HEK293 (cell line): Measurements from ENCODE around the gene FCER2.

ENCODE experiments used
- BCL11A ChIP-seq: fragments of 450-650 bp; formaldehyde crosslinking; IDR thresholded peaks from 2 replicates; pipeline ENCODE4 v1.5.1; 2016; ENCODE audit warnings: low read depth, missing biosample characterization, missing genetic modification characterization
- CTCF ChIP-seq: fragments of 450-650 bp; formaldehyde crosslinking; IDR thresholded peaks from 2 replicates; pipeline ENCODE4 v1.5.1; 2016; ENCODE audit warnings: missing biosample characterization, missing genetic modification characterization
- KLF10 ChIP-seq: fragments of 450-650 bp; IDR thresholded peaks from 2 replicates; pipeline ENCODE4 v1.5.1; 2018; ENCODE audit warnings: missing biosample characterization, mild to moderate bottlenecking, missing genetic modification characterization
- MEIS1 ChIP-seq: sonication (generic); formaldehyde crosslinking; IDR thresholded peaks from 2 replicates; pipeline ENCODE4 v1.8.1; 2022; ENCODE audit warnings: missing genetic modification reagents, mild to moderate bottlenecking, borderline replicate concordance
- RBAK ChIP-seq: fragments of 450-650 bp; formaldehyde crosslinking; IDR thresholded peaks from 2 replicates; pipeline ENCODE4 v1.5.1; 2016; ENCODE audit warnings: missing biosample characterization, missing genetic modification characterization
- YY1 ChIP-seq: fragments of 450-650 bp; formaldehyde crosslinking; IDR thresholded peaks from 2 replicates; pipeline ENCODE4 v1.5.1; 2018; ENCODE audit warnings: missing biosample characterization, missing genetic modification characterization
- ZNF114 ChIP-seq: fragments of 450-650 bp; formaldehyde crosslinking; IDR thresholded peaks from 2 replicates; pipeline ENCODE4 v1.5.0; 2017; ENCODE audit warnings: missing biosample characterization, missing genetic modification characterization
- ZNF501 ChIP-seq: fragments of 450-650 bp; formaldehyde crosslinking; IDR thresholded peaks from 2 replicates; pipeline ENCODE4 v1.5.1; 2016; ENCODE audit warnings: missing biosample characterization, missing genetic modification characterization
- ZNF549 ChIP-seq: fragments of 450-650 bp; IDR thresholded peaks from 2 replicates; pipeline ENCODE4 v1.5.1; 2018; ENCODE audit warnings: missing biosample characterization, missing genetic modification characterization, mild to moderate bottlenecking, inconsistent platforms, moderate library complexity

GRCh38 chr19:7678971-7679751 lies 22.8 kb downstream of the FCER2 start:
- TF ChIP-seq BCL11A (tag by site-specific recombination) (no peak), MEIS1 (no peak), CTCF (peak; percentile 73), KLF10 (tag by site-specific recombination) (no peak), RBAK (no peak), ZNF549 (tag by site-specific recombination) (no peak), YY1 (tag by site-specific recombination) (no peak), ZNF114 (no peak), ZNF501 (no peak)
